GM12874 (cell line): ENCODE results near the gene HSPA8.

Experiments
- TF ChIP-seq, protein P1 (sequence below): IDR thresholded peaks from 2 replicates; pipeline ENCODE4 v1.5.1; 2011; ENCODE audit warnings: low read depth, mild to moderate bottlenecking, control low read depth, low read length, moderate library complexity; ENCODE audit not compliant: insufficient read depth

The HSPA8 gene

DNA sequence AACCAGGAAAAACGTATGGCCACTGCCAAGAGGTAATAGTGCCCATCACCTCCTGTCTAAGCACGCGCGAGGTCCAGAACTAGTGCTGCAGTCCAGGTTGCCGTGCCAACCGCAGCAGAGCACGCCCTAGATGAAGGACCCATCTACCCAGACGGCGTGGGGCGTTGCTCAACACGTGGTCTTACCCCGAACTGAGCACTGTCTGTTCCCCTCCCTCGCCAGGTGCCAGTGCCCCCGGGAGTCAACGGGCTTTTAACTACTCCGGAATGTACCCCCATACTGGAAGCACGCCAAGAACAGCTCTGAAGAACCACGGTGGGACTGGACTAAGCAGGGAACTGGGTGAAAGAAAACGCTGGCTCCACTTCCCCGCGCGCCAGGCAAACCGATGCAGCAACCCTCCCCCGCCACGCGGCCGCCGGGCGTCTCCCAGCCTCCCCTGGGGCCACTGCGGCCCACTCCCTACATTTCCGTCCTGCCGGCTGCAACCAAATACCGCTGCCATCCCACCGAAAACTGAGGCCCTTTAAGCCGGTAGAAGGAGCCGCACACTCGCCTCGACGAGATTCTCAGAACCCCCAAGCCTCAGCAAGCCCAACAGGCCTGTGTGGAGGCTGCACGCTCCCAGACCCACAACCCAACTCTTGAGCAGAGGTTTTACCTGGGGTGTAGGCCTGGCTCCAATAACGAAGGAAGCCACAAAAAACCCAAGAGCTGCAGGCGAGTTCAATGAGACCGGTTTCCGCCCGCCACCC lies at the start of gene HSPA8:
Gene HSPA8 (minus strand): TSS at position 734 of the 755 bp plus-strand sequence. CDS start 812 bp downstream, outside the sequence.
- TF ChIP-seq, protein P1, sequence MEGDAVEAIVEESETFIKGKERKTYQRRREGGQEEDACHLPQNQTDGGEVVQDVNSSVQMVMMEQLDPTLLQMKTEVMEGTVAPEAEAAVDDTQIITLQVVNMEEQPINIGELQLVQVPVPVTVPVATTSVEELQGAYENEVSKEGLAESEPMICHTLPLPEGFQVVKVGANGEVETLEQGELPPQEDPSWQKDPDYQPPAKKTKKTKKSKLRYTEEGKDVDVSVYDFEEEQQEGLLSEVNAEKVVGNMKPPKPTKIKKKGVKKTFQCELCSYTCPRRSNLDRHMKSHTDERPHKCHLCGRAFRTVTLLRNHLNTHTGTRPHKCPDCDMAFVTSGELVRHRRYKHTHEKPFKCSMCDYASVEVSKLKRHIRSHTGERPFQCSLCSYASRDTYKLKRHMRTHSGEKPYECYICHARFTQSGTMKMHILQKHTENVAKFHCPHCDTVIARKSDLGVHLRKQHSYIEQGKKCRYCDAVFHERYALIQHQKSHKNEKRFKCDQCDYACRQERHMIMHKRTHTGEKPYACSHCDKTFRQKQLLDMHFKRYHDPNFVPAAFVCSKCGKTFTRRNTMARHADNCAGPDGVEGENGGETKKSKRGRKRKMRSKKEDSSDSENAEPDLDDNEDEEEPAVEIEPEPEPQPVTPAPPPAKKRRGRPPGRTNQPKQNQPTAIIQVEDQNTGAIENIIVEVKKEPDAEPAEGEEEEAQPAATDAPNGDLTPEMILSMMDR: no peak

DNA sequence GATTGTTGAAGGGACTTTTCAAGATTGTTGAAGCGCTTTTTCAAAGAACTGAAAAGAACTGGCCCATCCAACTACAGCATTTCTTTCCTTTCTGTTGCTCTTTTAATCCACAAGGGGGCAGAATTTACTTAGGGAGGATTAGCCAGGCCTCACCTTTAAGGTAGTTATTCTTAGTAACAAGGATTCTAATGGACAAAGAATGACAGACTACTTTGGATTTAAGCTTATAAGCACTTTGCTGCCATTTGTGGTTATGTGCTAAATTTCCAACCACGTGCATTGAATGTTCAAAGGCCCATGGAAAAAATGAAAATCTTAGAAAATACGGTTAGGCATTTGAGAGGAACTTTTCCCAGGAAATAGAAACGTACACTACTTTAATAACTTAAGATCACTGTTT lies 49.5 kb upstream of the HSPA8 start:
- TF ChIP-seq, protein P1: peak; percentile 59

DNA sequence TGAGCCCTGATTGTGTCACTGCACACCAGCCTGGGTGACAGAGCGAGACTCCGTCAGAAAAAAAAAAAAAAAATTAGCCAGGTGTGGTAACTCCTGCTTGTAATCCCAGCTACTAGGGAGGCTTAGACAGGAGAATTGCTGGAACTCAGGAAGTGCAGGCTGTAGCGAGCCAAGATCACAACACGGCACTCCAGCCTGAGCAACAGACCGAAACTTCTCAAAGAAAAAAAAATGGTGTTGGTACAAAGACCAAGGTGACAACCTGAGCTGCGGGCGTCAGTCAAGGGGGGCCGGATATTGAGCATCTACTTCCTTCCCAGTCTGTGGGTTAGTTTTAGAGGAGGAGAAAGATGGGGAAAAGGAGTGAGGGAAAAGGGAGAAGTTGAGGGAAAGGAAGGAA lies 48.5 kb upstream of the HSPA8 start:
- TF ChIP-seq, protein P1: no peak

DNA sequence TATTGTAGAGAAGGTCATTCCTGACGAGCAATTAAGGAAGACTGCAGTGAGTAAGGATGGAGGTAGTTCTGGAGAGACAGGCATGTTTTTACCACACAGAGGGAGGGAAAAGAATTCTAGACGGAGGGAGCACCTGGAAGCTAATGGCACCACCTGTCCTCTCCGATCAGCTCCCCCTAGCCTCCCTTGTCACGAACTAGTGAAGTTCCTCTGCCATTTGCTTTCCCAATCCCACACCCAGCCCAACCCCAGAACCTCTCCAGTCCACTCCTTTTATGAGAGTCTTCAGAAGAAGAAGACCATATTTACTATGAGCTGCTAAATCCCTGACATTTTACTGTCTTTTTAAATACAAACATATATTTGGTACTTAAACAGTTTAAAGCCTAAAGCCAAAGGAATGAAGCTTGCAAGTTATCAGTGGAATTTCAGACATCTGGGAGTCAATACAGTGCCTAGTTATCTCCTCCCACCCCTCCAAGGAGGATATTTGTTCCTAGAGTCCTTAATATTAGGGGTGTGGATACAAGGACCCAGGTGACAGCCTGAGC lies 46.1 kb upstream of the HSPA8 start:
- TF ChIP-seq, protein P1: no peak

DNA sequence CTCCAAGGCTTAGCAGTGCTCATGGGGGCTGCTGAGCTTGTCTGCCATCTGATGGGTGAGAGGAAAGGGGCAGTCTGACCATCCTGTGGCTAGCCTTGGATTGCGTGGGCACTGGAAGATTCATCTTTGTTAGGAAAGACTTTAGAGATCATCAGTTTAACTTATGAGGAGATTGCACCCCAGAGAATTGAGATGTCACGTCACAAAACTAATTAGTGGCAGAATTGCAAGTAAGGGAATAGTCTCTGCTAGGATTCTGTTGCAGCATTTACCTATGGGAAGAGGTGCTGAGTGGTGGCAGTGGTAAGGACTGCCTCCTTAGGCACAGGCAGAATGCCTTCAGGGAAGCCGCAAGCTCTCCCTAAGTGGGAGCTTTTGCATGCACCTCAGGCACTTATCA lies 42.8 kb upstream of the HSPA8 start:
- TF ChIP-seq, protein P1: no peak

DNA sequence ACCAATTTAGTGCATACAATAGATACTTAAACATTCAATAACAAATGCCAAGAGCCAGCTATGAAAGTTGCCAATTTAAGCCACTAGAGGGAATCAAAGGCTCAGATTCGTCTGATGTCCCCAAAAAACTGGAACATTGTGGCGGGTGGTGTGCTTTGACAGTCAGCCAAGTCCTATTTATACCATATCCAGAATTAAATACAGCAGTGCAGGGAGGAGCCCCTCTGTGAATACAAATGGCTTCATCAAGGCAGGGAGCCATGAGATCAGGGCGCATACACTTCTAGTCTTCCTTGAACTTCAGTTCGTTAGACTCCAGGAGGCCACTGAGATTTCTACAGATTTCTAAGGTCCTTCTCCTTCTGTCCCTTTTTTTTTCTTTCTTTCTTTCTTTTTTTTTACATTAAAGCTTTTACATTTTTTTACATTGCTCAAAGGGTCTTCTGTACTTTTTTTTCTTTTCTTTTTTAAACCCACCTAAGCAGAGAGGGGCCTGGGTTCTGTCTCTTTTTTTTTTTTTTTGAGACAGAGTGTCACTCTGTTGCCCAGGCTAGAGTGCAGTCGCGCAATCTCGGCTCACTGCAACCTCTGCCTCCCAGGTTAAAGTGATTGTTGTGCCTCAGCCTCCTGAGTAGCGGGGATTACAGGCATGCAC lies 41.5 kb upstream of the HSPA8 start:
- TF ChIP-seq, protein P1: peak; percentile 45; the same call in 1 of the 2 replicates

DNA sequence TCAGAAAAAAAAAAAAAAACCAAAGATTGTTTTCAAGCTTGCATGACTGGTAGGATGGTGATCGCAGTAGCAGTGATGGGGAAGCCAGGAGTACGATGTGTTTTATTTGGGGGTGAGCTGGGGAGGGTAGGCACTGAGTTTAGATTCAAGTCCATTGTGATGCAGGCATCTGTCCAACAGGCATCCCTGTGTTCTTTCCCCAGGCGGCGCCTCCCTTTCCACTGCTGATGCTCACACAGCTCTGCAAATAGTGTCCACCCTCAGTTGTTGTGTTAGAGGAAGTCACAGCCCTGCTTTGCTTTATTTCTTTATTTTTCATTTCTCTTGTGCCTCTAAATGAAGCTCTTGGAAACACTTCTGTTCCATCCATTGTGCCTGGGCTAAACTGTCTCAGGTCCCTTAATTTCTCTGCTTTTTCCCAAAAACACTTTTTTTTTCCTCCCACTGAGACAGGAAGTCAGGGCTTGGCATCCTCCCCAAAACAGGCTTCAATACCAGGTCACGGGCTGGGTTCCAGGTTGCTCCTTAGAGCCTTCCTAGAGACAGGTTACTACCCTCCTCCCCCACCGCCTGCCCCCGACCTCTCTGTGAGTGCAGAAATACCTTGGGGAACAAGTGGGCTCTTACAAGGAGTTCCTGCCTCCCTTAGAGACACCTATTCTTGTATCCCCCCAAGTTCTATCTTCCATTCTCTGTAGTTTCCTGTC lies 38.6 kb upstream of the HSPA8 start:
- TF ChIP-seq, protein P1: no peak
